ENCODE data around the gene ECM1.

DNA sequence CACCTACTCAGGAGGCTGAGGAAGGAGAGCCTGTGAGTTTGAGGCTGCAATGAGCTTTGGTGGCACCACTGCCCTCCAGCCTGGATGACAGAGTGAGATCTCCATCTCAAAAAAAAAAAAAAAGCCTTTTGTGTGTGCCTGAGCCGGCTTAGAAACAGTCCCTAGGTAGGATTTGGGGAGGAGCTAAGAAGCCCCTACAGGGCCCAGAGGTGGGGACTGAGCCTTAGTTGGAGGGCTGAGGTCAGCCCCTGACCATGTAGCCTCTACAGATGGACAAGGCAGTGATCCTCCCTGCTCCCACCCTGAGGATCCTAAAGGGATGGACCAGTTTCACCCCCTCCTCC, 43.8 kb downstream of the ECM1 start:
- TF ChIP-seq, protein P1, sequence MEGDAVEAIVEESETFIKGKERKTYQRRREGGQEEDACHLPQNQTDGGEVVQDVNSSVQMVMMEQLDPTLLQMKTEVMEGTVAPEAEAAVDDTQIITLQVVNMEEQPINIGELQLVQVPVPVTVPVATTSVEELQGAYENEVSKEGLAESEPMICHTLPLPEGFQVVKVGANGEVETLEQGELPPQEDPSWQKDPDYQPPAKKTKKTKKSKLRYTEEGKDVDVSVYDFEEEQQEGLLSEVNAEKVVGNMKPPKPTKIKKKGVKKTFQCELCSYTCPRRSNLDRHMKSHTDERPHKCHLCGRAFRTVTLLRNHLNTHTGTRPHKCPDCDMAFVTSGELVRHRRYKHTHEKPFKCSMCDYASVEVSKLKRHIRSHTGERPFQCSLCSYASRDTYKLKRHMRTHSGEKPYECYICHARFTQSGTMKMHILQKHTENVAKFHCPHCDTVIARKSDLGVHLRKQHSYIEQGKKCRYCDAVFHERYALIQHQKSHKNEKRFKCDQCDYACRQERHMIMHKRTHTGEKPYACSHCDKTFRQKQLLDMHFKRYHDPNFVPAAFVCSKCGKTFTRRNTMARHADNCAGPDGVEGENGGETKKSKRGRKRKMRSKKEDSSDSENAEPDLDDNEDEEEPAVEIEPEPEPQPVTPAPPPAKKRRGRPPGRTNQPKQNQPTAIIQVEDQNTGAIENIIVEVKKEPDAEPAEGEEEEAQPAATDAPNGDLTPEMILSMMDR (conservative IDR thresholded peaks at IDR 0.05): no peak
- TF ChIP-seq EZH2 (IDR thresholded peaks at IDR 0.05; ENCODE audit: low read depth): no peak
